ENCODE results near the gene TPSB2.
"Not testable (repeated sequence)": the region's sequence is repeated elsewhere in the genome, so short reads cannot be mapped to it uniquely, and the experiment has no call there.

- TF ChIP-seq CTCF (IDR thresholded peaks at IDR 0.05; ENCODE audit: insufficient read depth, low read depth, low read length); EZH2 (IDR thresholded peaks at IDR 0.05; ENCODE audit: insufficient read depth, low read length): not testable (repeated sequence)
Measured at GRCh38 chr16:1198671-1199346, 31.2 kb downstream of the TPSB2 start.

Measured in astrocyte (in vitro differentiated cells and primary cell).